ENCODE measurements around the gene OLFML2B. TPM values are rescaled to one million over a fixed set of nuclear protein-coding genes. Genes with fewer than 3 reads are reported as not detected.

OLFML2B gene
- total and polyA plus RNA-seq, 2 of the 13 experiments (the other 11 are each of a cell fraction or from before 2014, with no cell fraction given), result not detected

DNA sequence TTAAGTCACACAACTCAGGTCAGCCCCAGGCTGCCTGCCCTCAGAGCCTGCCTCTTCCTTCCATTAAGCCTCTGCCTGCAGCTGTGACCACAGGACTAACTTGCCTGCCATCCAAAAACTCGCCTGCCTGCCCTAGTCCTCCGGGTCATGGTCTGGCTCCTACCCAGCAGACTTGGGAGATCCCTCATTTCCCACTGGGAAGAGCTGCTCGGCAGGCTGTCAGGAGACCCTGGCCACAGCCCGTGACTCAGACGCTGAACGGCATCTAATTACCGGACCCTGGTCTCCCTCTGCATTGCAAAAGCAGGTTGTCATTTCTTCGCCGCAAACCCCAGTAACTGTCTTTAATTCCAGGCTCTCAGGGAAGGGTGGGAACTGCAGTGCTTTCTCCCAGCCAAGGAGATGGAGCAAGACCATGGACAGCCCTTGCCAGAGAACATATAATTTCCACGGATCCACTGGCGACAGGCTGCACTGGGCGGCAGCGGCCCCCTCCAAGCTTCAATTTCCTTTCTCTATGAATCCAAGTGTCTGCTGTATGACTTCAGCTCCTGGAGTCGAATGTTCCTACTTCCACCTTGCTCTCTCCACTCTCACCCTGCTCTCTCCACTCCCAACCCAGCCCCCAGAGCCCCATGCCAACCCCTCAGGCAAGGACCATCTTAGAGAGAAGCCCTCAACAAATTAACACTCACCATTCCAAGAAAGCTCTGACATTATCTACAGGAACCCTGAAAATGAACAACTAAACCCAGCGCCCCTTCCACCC, 20.4 kb downstream of the OLFML2B start (continued):
- TF ChIP-seq FOXA3 (CRISPR knock-in tag; IDR thresholded peaks at IDR 0.05) (no peak), ASH2L (IDR thresholded peaks at IDR 0.05; ENCODE audit: insufficient read length, low read depth, low read length) (no peak), SNAI1 (CRISPR knock-in tag; IDR thresholded peaks at IDR 0.05; ENCODE audit: borderline replicate concordance) (no peak), TBX2 (CRISPR knock-in tag; IDR thresholded peaks at IDR 0.05; ENCODE audit: borderline replicate concordance) (no peak), POLR2AphosphoS5 (IDR thresholded peaks at IDR 0.05; ENCODE audit: low read depth, low read length) (no peak), HOXA3 (CRISPR knock-in tag; IDR thresholded peaks at IDR 0.05) (no peak)
- TF ChIP-seq, protein P1, sequence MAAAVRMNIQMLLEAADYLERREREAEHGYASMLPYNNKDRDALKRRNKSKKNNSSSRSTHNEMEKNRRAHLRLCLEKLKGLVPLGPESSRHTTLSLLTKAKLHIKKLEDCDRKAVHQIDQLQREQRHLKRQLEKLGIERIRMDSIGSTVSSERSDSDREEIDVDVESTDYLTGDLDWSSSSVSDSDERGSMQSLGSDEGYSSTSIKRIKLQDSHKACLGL (CRISPR knock-in tag; IDR thresholded peaks at IDR 0.05), result no peak

DNA sequence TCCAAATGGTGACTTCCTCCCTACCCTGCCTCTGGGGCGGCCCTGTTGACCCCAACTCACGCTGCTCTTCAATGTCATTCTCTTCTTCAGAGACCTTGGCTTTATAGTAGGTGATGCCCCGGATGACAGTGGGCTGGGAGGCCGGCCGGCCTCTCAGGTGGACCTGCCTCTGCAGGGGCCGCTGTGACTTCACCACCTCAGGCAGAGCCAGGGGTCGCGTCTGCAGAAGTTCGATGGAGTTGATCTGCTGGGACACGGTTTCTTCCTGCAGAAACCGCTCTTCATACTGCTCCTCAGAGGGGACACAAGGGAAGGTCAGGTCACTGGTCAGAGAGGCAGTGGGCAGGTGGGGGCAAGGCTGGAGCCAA, 23.6 kb downstream of the OLFML2B start:
- intact Hi-C loops (cut with micrococcal nuclease; ENCODE audit: unreplicated experiment), result no loop called here
- 100% methylated on average over 1 of the region's 11 CpGs for WGBS (ENCODE audit: low lambda C conversion rate)

More for the DNA sequence above, 23.6 kb downstream of the OLFML2B start:
- Histone ChIP-seq H3K4me1 (ENCODE audit: insufficient read depth, low read length) (no peaks in the 10 kb centered on the region), H4K20me1 (ENCODE audit: insufficient read depth, low read length) (no peaks in the 10 kb centered on the region), H3K9ac (ENCODE audit: insufficient read depth, low read depth, low read length) (no peak overlapping the region), H3K4me3 (replicated peaks in 1 of 3; ENCODE audit: insufficient read depth in 1 of 3, low read depth in 2 of 3, low read length in 3 of 3) (no peak overlapping the region), H3K27me3 (ENCODE audit: control insufficient read depth in 1 of 2, insufficient read depth in 2 of 2, low read length in 2 of 2) (peaks cover 6 to 31% of the 10 kb centered on the region in 2 experiments; a peak in 4 of 5 replicates), H2AFZ (ENCODE audit: low read length) (no peak overlapping the region), H3K79me2 (ENCODE audit: insufficient read depth, low read length) (no peaks in the 10 kb centered on the region), H3K9me3 (ENCODE audit: low read length) (no peaks in the 10 kb centered on the region), H3K4me2 (ENCODE audit: low read depth, low read length) (no peak overlapping the region), H3K27ac (ENCODE audit: extremely low read length, insufficient read depth, low read length) (no peak overlapping the region), H3K36me3 (replicated peaks in 1 of 2; ENCODE audit: control insufficient read depth in 1 of 2, insufficient read depth in 2 of 2, low read length in 2 of 2) (no peaks in the 10 kb centered on the region)
- in situ Hi-C loops (cut with HindIII; ENCODE audit: extremely low pct_ligation_motif_present, low pct_unique_long_range_greater_than_20kb), result no loop called here
- no peak for ATAC-seq
- CTCF ChIA-PET (ENCODE audit: low intra/inter-chr PET ratio, low total read pairs), result no interaction called here
- POLR2A ChIA-PET, result no interaction called here
- TF ChIP-seq, protein P2, sequence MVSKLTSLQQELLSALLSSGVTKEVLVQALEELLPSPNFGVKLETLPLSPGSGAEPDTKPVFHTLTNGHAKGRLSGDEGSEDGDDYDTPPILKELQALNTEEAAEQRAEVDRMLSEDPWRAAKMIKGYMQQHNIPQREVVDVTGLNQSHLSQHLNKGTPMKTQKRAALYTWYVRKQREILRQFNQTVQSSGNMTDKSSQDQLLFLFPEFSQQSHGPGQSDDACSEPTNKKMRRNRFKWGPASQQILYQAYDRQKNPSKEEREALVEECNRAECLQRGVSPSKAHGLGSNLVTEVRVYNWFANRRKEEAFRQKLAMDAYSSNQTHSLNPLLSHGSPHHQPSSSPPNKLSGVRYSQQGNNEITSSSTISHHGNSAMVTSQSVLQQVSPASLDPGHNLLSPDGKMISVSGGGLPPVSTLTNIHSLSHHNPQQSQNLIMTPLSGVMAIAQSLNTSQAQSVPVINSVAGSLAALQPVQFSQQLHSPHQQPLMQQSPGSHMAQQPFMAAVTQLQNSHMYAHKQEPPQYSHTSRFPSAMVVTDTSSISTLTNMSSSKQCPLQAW (CRISPR knock-in tag; IDR thresholded peaks at IDR 0.05), result no peak
- TF ChIP-seq SRSF9 (IDR thresholded peaks at IDR 0.05; ENCODE audit: borderline replicate concordance, insufficient read depth, low read depth, low read length, poor library complexity, severe bottlenecking) (no peak), ZNF768 (CRISPR knock-in tag; IDR thresholded peaks at IDR 0.05) (0 out of 2 replicates have a peak, but pooled peaks have one; percentile 6), ZNF225 (CRISPR knock-in tag; IDR thresholded peaks at IDR 0.05) (no peak)
- TF ChIP-seq, protein P3, sequence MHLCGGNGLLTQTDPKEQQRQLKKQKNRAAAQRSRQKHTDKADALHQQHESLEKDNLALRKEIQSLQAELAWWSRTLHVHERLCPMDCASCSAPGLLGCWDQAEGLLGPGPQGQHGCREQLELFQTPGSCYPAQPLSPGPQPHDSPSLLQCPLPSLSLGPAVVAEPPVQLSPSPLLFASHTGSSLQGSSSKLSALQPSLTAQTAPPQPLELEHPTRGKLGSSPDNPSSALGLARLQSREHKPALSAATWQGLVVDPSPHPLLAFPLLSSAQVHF (CRISPR knock-in tag; IDR thresholded peaks at IDR 0.05), result no peak
- FAIRE-seq, result no peak
- DNase-seq (ENCODE audit: low spot score), result no peak
- no TSS peak for BruUV-seq (replicated peaks)
